ENCODE measurements around the gene FSIP1. TPM values are rescaled to one million over a fixed set of nuclear protein-coding genes. Genes with fewer than 3 reads are reported as not detected.

Gene FSIP1
- total RNA-seq, 2 donors from 2014 or later = 4.1 to 5.3 TPM

GRCh38 chr15:39608185-39609139, 174.2 kb downstream of the FSIP1 start:
- TF ChIP-seq CTCF (IDR thresholded peaks at IDR 0.05) = no peak
- no peak overlapping the region for H3K4me3 ChIP-seq
- H3K4me1 ChIP-seq = no peaks in the 10 kb centered on the region
- no peaks in the 10 kb centered on the region for H3K36me3 ChIP-seq
- H3K27ac ChIP-seq = peak overlapping the region; percentile 68
- H3K9me3 ChIP-seq = no peaks in the 10 kb centered on the region
- intact Hi-C loops (cut with DNase I) = no loop called here
- no peak overlapping the region for H3K9ac ChIP-seq (ENCODE audit: low read depth in 2 of 2, low read length in 2 of 2)
- no peaks in the 10 kb centered on the region for H3K27me3 ChIP-seq
- no peak for DNase-seq

GRCh38 chr15:39605146-39605545, 177.5 kb downstream of the FSIP1 start:
- Histone ChIP-seq H3K27me3 (no peaks in the 10 kb centered on the region), H3K9me3 (no peaks in the 10 kb centered on the region), H3K36me3 (no peaks in the 10 kb centered on the region), H3K4me1 (no peaks in the 10 kb centered on the region), H3K27ac (no peak overlapping the region), H3K9ac (ENCODE audit: low read depth in 2 of 2, low read length in 2 of 2) (no peak overlapping the region), H3K4me3 (no peak overlapping the region)
- TF ChIP-seq CTCF (IDR thresholded peaks at IDR 0.05) = no peak
- intact Hi-C loops (cut with DNase I) = no loop called here
- no peak for DNase-seq

GRCh38 chr15:39602143-39602542, 180.5 kb downstream of the FSIP1 start:
- Histone ChIP-seq H3K27ac (no peak overlapping the region), H3K4me3 (no peak overlapping the region), H3K27me3 (no peaks in the 10 kb centered on the region), H3K36me3 (no peaks in the 10 kb centered on the region), H3K9me3 (no peaks in the 10 kb centered on the region), H3K4me1 (peaks cover under 1% of the 10 kb centered on the region), H3K9ac (ENCODE audit: low read depth in 2 of 2, low read length in 2 of 2) (no peak overlapping the region)
- TF ChIP-seq CTCF (IDR thresholded peaks at IDR 0.05) = no peak
- intact Hi-C loops (cut with DNase I) = no loop called here
- no peak for DNase-seq

GRCh38 chr15:39599871-39600270, 182.8 kb downstream of the FSIP1 start:
- no peak for DNase-seq
- Histone ChIP-seq H3K4me3 (no peak overlapping the region), H3K27me3 (no peaks in the 10 kb centered on the region), H3K9me3 (no peaks in the 10 kb centered on the region), H3K9ac (ENCODE audit: low read depth in 2 of 2, low read length in 2 of 2) (peak overlapping the region in 1 of 2 donors; percentile 46), H3K27ac (no peak overlapping the region), H3K36me3 (no peaks in the 10 kb centered on the region), H3K4me1 (peaks cover 8% of the 10 kb centered on the region)
- TF ChIP-seq CTCF (IDR thresholded peaks at IDR 0.05) = no peak
- intact Hi-C loops (cut with DNase I) = no loop called here

- H3K27me3 ChIP-seq = no peaks in the 10 kb centered on the region
- H3K9me3 ChIP-seq = no peaks in the 10 kb centered on the region
- DNase-seq = no peak
- H3K4me3 ChIP-seq = no peak overlapping the region
- intact Hi-C loops (cut with DNase I) = no loop called here
- H3K9ac ChIP-seq (ENCODE audit: low read depth in 2 of 2, low read length in 2 of 2) = peak overlapping the region in 1 of 2 donors; percentile 46
- H3K4me1 ChIP-seq = peaks cover 8% of the 10 kb centered on the region
- no peak for TF ChIP-seq CTCF (IDR thresholded peaks at IDR 0.05)
- peaks cover 3% of the 10 kb centered on the region for H3K36me3 ChIP-seq
- peak overlapping the region; percentile 48 for H3K27ac ChIP-seq
Observed at GRCh38 chr15:39598958-39599845, 183.4 kb downstream of the FSIP1 start.

All from colonic mucosa (tissue), 4 donors.